HEK293 (cell line): ENCODE measurements around the gene WWOX.
A peak's percentile ranks its signal among the peaks of the same experiment; 100 is the strongest.

Experiments
- CTCF ChIA-PET: fragments of 350-600 bp; formaldehyde crosslinking; extraction: SDS; loops from one replicate; lab custom pipeline; 2021; ENCODE audit warnings: antibody characterized with exemption; lab: Yijun Ruan, JAX
- POLR2A ChIA-PET: fragments of 300-600 bp; formaldehyde crosslinking; extraction: SDS; loops from one replicate; lab custom pipeline; 2020; ENCODE audit warnings: antibody characterized with exemption, inconsistent platforms; lab: Yijun Ruan, JAX
- H3K27ac ChIP-seq: fragments of 200-500 bp; sonication (Bioruptor generic); 2 replicates; pipeline ENCODE4 v1.5.1; 2014; ENCODE audit warnings: low read depth, low read length, control low read depth, inconsistent platforms; ENCODE audit errors: extremely low read depth
- H3K36me3 ChIP-seq, 2 experiments: fragments of 200-500 bp in 1 of 2; sonication (Bioruptor generic) in 1 of 2; 1 replicate in 1 of 2; 2 replicates in 1 of 2; pipeline ENCODE4 v1.5.1; 2014 to 2017; ENCODE audit warnings: inconsistent platforms in 2 of 2, low read length in 2 of 2; ENCODE audit not compliant: control insufficient read depth in 2 of 2, insufficient read depth in 1 of 2
- H3K4me1 ChIP-seq: fragments of 200-500 bp; sonication (Bioruptor generic); 2 replicates; pipeline ENCODE4 v1.5.1; 2014; ENCODE audit warnings: mild to moderate bottlenecking, low read length, inconsistent platforms; ENCODE audit not compliant: control insufficient read depth, insufficient read depth
- H3K4me3 ChIP-seq: 2 replicates; pipeline ENCODE4 v1.5.1; 2011; ENCODE audit warnings: low read depth, mild to moderate bottlenecking, control low read depth, low read length, moderate library complexity
- H3K9me3 ChIP-seq: fragments of 200-500 bp; sonication (Bioruptor generic); 2 replicates; pipeline ENCODE4 v1.5.1; 2014; ENCODE audit warnings: low read depth, low read length, inconsistent platforms; ENCODE audit not compliant: control insufficient read depth, insufficient read depth
- BCL11B ChIP-seq: fragments of 450-650 bp; formaldehyde crosslinking; IDR thresholded peaks from 2 replicates; pipeline ENCODE4 v1.5.1; 2016; ENCODE audit warnings: low read depth, missing biosample characterization, missing genetic modification characterization
- GFI1B ChIP-seq: fragments of 450-650 bp; formaldehyde crosslinking; IDR thresholded peaks from 2 replicates; pipeline ENCODE4 v1.5.1; 2016; ENCODE audit warnings: missing biosample characterization, missing genetic modification characterization
- TRIM28 ChIP-seq: IDR thresholded peaks from 2 replicates; pipeline ENCODE4 v1.6.1; 2011; ENCODE audit warnings: low read length, control low read depth, borderline replicate concordance
- ZBTB1 ChIP-seq: fragments of 450-650 bp; formaldehyde crosslinking; IDR thresholded peaks from 2 replicates; pipeline ENCODE4 v1.5.1; 2016; ENCODE audit warnings: missing biosample characterization, missing genetic modification characterization
- ZBTB7A ChIP-seq: fragments of 450-650 bp; formaldehyde crosslinking; IDR thresholded peaks from 2 replicates; pipeline ENCODE4 v1.5.1; 2016; ENCODE audit warnings: low read depth, missing biosample characterization, missing genetic modification characterization
- ZFP41 ChIP-seq: fragments of 450-650 bp; formaldehyde crosslinking; IDR thresholded peaks from 2 replicates; pipeline ENCODE4 v1.5.1; 2016; ENCODE audit warnings: missing biosample characterization, missing genetic modification characterization, borderline replicate concordance
- ZNF24 ChIP-seq: fragments of 450-650 bp; formaldehyde crosslinking; IDR thresholded peaks from 2 replicates; pipeline ENCODE4 v1.5.1; 2016; ENCODE audit warnings: missing biosample characterization, missing genetic modification characterization
- ZNF341 ChIP-seq: fragments of 450-650 bp; formaldehyde crosslinking; IDR thresholded peaks from 2 replicates; pipeline ENCODE4; 2016; ENCODE audit warnings: low read depth, missing biosample characterization, missing genetic modification characterization
- ZNF362 ChIP-seq: fragments of 450-650 bp; formaldehyde crosslinking; IDR thresholded peaks from 2 replicates; pipeline ENCODE4 v1.5.1; 2016; ENCODE audit warnings: missing biosample characterization, missing genetic modification characterization
- ZNF488 ChIP-seq: fragments of 450-650 bp; formaldehyde crosslinking; IDR thresholded peaks from 2 replicates; pipeline ENCODE4 v1.5.1; 2016; ENCODE audit warnings: missing biosample characterization, missing genetic modification characterization
- ZNF514 ChIP-seq: fragments of 450-650 bp; formaldehyde crosslinking; IDR thresholded peaks from 2 replicates; pipeline ENCODE4 v1.5.1; 2016; ENCODE audit warnings: missing biosample characterization, missing genetic modification characterization
- ZNF518A ChIP-seq: fragments of 450-650 bp; formaldehyde crosslinking; conservative IDR thresholded peaks from 2 replicates; pipeline ENCODE4 v1.5.1; 2016; ENCODE audit warnings: low read depth, missing biosample characterization, missing genetic modification characterization
- ZNF529 ChIP-seq: fragments of 450-650 bp; formaldehyde crosslinking; IDR thresholded peaks from 2 replicates; pipeline ENCODE4 v1.5.1; 2017; ENCODE audit warnings: missing genetic modification characterization, missing biosample characterization; ENCODE audit not compliant: insufficient replicate concordance
- ZNF664 ChIP-seq: fragments of 450-650 bp; formaldehyde crosslinking; IDR thresholded peaks from 2 replicates; pipeline ENCODE4 v1.5.1; 2016; ENCODE audit warnings: missing biosample characterization, missing genetic modification characterization
- ZNF791 ChIP-seq: fragments of 450-650 bp; formaldehyde crosslinking; IDR thresholded peaks from 2 replicates; pipeline ENCODE4 v1.5.1; 2016; ENCODE audit warnings: missing biosample characterization, missing genetic modification characterization
- ZXDB ChIP-seq: fragments of 450-650 bp; formaldehyde crosslinking; IDR thresholded peaks from 2 replicates; pipeline ENCODE4 v1.5.1; 2016; ENCODE audit warnings: missing biosample characterization, missing genetic modification characterization
- TF ChIP-seq, protein P1 (sequence below): fragments of 450-650 bp; formaldehyde crosslinking; IDR thresholded peaks from 2 replicates; pipeline ENCODE4 v1.5.1; 2016; ENCODE audit warnings: missing biosample characterization, missing genetic modification characterization
- TF ChIP-seq, protein P2 (sequence below): fragments of 450-650 bp; formaldehyde crosslinking; IDR thresholded peaks from 2 replicates; pipeline ENCODE4 v1.5.1; 2016; ENCODE audit warnings: missing biosample characterization, missing genetic modification characterization
- TF ChIP-seq, protein P3 (sequence below): fragments of 450-650 bp; formaldehyde crosslinking; IDR thresholded peaks from 2 replicates; pipeline ENCODE4 v1.5.1; 2017; ENCODE audit warnings: missing biosample characterization, missing genetic modification characterization

Gene WWOX

GRCh38 chr16:79008869-79009179 lies 909.4 kb downstream of the WWOX start:
- H3K4me3 ChIP-seq, result no peak overlapping the region
- H3K27ac ChIP-seq, result no peak overlapping the region
- H3K36me3 ChIP-seq, result no peaks in the 10 kb centered on the region
- ChIA-PET POLR2A (no interaction called here), CTCF (no interaction called here)
- no peaks in the 10 kb centered on the region for H3K9me3 ChIP-seq
- TF ChIP-seq TRIM28, result no peak
- H3K4me1 ChIP-seq, result no peaks in the 10 kb centered on the region

DNA sequence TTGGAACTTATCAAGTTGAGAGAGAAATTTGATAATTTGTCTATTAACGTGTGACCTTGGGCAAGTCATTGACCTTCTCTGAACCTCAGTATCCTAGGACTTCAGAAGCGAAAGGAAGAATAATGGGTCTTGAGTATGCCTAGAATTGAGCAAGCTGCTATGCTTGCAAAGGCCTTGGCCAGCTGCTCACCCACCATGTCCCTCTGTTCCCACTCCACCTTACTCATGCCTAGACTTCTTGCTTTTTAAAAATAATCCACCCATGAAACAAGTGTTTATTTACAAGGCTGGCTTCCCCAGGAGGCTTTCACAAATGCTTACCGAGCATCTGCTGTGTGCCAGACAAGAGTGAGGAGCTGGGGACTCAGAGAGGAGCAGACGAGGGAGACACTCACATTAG lies 910.4 kb downstream of the WWOX start:
- Histone ChIP-seq H3K9me3 (no peaks in the 10 kb centered on the region), H3K27ac (no peak overlapping the region), H3K36me3 (no peaks in the 10 kb centered on the region), H3K4me3 (no peak overlapping the region), H3K4me1 (no peaks in the 10 kb centered on the region)
- ChIA-PET POLR2A (no interaction called here), CTCF (no interaction called here)
- TF ChIP-seq, protein P1, sequence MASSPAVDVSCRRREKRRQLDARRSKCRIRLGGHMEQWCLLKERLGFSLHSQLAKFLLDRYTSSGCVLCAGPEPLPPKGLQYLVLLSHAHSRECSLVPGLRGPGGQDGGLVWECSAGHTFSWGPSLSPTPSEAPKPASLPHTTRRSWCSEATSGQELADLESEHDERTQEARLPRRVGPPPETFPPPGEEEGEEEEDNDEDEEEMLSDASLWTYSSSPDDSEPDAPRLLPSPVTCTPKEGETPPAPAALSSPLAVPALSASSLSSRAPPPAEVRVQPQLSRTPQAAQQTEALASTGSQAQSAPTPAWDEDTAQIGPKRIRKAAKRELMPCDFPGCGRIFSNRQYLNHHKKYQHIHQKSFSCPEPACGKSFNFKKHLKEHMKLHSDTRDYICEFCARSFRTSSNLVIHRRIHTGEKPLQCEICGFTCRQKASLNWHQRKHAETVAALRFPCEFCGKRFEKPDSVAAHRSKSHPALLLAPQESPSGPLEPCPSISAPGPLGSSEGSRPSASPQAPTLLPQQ, result no peak
- no peak for TF ChIP-seq ZNF362 (tag by site-specific recombination)
- no peak for TF ChIP-seq ZFP41 (tag by site-specific recombination)
- TF ChIP-seq ZBTB7A (tag by site-specific recombination), result no peak
- TF ChIP-seq ZXDB (tag by site-specific recombination), result no peak
- no peak for TF ChIP-seq ZNF24 (tag by site-specific recombination)
- TF ChIP-seq ZNF341 (tag by site-specific recombination), result no peak

DNA sequence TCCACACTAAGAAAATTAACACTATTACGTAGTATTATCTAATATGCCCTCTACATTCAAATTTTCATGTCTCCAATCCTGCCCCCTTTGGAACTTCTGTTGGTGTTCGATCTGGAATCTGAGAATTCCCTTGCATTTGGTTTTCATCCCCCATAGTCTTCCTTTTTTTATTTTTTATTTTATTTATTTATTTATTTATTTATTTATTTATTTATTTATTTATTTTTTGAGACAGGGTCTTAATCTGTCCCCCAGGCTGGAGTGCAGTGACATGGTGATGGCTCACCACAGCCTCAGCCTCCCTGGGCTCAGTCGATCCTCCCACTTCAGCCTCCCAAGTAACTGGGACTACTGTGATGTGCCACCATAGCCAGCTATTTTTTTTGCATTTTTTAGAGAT lies 911.8 kb downstream of the WWOX start:
- no peaks in the 10 kb centered on the region for H3K4me1 ChIP-seq
- CTCF ChIA-PET, result no interaction called here
- H3K36me3 ChIP-seq, result no peaks in the 10 kb centered on the region
- H3K27ac ChIP-seq, result no peak overlapping the region
- no peak overlapping the region for H3K4me3 ChIP-seq
- H3K9me3 ChIP-seq, result no peaks in the 10 kb centered on the region
- POLR2A ChIA-PET, result no interaction called here
- TF ChIP-seq ZNF529 (tag by site-specific recombination) (peak; percentile 52), GFI1B (no peak), ZNF664 (tag by site-specific recombination) (peak; percentile 54; the same call in 1 of the 2 replicates), BCL11B (tag by site-specific recombination) (no peak), ZNF341 (tag by site-specific recombination) (no peak), ZNF791 (tag by site-specific recombination) (0 out of 2 replicates have a peak, but pooled peaks have one; percentile 33), ZNF518A (peak; percentile 92), ZBTB1 (tag by site-specific recombination) (no peak), ZNF514 (0 out of 2 replicates have a peak, but pooled peaks have one; percentile 39), ZNF488 (tag by site-specific recombination) (no peak)
- TF ChIP-seq, protein P2, sequence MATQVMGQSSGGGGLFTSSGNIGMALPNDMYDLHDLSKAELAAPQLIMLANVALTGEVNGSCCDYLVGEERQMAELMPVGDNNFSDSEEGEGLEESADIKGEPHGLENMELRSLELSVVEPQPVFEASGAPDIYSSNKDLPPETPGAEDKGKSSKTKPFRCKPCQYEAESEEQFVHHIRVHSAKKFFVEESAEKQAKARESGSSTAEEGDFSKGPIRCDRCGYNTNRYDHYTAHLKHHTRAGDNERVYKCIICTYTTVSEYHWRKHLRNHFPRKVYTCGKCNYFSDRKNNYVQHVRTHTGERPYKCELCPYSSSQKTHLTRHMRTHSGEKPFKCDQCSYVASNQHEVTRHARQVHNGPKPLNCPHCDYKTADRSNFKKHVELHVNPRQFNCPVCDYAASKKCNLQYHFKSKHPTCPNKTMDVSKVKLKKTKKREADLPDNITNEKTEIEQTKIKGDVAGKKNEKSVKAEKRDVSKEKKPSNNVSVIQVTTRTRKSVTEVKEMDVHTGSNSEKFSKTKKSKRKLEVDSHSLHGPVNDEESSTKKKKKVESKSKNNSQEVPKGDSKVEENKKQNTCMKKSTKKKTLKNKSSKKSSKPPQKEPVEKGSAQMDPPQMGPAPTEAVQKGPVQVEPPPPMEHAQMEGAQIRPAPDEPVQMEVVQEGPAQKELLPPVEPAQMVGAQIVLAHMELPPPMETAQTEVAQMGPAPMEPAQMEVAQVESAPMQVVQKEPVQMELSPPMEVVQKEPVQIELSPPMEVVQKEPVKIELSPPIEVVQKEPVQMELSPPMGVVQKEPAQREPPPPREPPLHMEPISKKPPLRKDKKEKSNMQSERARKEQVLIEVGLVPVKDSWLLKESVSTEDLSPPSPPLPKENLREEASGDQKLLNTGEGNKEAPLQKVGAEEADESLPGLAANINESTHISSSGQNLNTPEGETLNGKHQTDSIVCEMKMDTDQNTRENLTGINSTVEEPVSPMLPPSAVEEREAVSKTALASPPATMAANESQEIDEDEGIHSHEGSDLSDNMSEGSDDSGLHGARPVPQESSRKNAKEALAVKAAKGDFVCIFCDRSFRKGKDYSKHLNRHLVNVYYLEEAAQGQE, result peak; percentile 57; the same call in 1 of the 2 replicates
- TF ChIP-seq, protein P3, sequence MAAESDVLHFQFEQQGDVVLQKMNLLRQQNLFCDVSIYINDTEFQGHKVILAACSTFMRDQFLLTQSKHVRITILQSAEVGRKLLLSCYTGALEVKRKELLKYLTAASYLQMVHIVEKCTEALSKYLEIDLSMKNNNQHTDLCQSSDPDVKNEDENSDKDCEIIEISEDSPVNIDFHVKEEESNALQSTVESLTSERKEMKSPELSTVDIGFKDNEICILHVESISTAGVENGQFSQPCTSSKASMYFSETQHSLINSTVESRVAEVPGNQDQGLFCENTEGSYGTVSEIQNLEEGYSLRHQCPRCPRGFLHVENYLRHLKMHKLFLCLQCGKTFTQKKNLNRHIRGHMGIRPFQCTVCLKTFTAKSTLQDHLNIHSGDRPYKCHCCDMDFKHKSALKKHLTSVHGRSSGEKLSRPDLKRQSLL, result no peak
